Testis (tissue), 3 donors: ENCODE data around the gene MYRFL. TPM values are rescaled to one million over a fixed set of nuclear protein-coding genes. Genes with fewer than 3 reads are reported as not detected.
"Not testable (repeated sequence)": the region's sequence is repeated elsewhere in the genome, so short reads cannot be mapped to it uniquely, and the experiment has no call there.

Source experiments
- DNase-seq: peaks from one replicate; pipeline ENCODE4 v3.0.0-alpha.2; 2019
- H3K27ac ChIP-seq, 2 donors: fragments of 200-600 bp; sonication (generic); one replicate each; pipeline ENCODE4 v1.5.1; 2019
- H3K27me3 ChIP-seq: fragments of 200-600 bp; sonication (generic); one replicate; pipeline ENCODE4 v1.5.1; 2019
- H3K36me3 ChIP-seq: fragments of 200-600 bp; sonication (generic); one replicate; pipeline ENCODE4 v1.5.1; 2017; ENCODE audit warnings: low read depth; ENCODE audit errors: missing control alignments
- H3K4me1 ChIP-seq: fragments of 200-600 bp; sonication (generic); one replicate; pipeline ENCODE4 v1.5.1; 2019
- H3K4me3 ChIP-seq, 2 donors: fragments of 200-600 bp; sonication (generic); one replicate each; pipeline ENCODE4 v1.5.1; 2017 to 2019
- H3K9me3 ChIP-seq: fragments of 200-600 bp; sonication (generic); one replicate; pipeline ENCODE4 v1.5.1; 2017
- CTCF ChIP-seq, 3 experiments: fragments of 450-650 bp in 2 of 3; fragments of 200-600 bp in 1 of 3; sonication (generic) in 1 of 3; IDR thresholded peaks; one replicate each; pipeline ENCODE4 v1.5.1; 2016 to 2019; ENCODE audit warnings: antibody characterized with exemption in 3 of 3, mild to moderate bottlenecking in 2 of 3, moderate library complexity in 1 of 3
- POLR2A ChIP-seq: fragments of 450-650 bp; IDR thresholded peaks from one replicate; pipeline ENCODE4 v1.6.1; 2017; ENCODE audit warnings: antibody characterized with exemption, mild to moderate bottlenecking, moderate library complexity
- WGBS, 2 donors: methylation state at CpG; one replicate each; pipeline ENCODE4 v1.1.5; 2018; 5-methylcytosine and 5-hydroxymethylcytosine counted together
- intact Hi-C: fragments of 100-400 bp; cut with DNase I; formaldehyde crosslinking; loops from one replicate; pipeline ENCODE4 v1.15.1; 2023; ENCODE audit warnings: low total_unique reads
- polyA plus RNA-seq: library from polyadenylated mRNA; stranded (reverse); fragments of 350-450 nt; fragmentation: Illumina TruSeq; extraction: RNeasy Lipid Tissue Mini Kit (QIAGEN cat#74804); gene quantifications from one replicate; pipeline ENCODE4 v1.2.3, GENCODE V29; 2014; ENCODE audit warnings: low read depth, low replicate concordance; ENCODE audit not compliant: insufficient read depth
- total RNA-seq, 2 donors: library from RNA; depleted of rRNA; stranded (reverse); fragments of >200 nt; gene quantifications; one replicate each; pipeline ENCODE4 v1.2.3, GENCODE V29; 2016

MYRFL gene
- total and polyA plus RNA-seq, 3 donors from 2014 or later, result 0.87 to 8.0 (median 1.0) TPM

DNA sequence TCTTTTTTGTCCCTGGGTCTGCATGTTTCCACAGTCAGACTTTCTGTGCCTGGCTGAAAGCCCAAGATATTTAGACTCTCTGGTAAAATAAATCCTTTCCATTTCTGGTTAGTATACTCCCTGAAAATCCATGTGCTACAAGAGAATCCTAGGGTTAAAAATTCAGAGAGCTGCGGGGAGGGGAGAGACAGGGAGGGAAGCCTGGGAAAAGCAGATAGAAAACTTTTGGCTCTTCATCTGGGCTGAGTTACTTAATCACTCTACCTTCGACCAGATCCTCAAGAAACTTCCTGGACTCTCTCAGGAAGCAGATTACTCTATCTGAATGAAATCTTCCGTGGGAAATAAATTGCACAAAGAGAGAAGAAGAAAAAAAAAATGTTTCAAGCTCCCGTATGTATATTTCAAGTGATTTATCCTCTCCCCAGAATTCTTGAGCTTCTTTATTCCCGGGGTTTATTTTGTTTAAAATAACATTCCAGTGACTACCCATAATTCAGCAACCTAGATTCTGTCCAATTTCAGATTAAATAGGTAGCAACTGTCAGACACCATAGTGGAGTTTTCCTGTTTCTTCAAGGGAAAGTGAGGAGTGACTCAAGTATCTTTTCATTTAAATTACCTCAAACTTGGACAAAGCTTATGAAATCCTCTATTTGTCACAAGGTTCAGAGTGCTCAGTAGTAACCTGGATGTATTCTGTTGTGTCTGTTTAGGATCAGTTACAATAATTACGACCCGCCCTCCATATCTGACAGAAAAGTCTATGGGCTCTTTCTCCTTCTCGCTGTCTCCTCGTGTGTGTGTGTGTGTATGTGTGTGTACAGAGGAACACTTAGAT lies 163.7 kb downstream of the MYRFL start:
- H3K36me3 ChIP-seq, result no peaks in the 10 kb centered on the region
- TF ChIP-seq CTCF (IDR thresholded peaks at IDR 0.05) (no peak), POLR2A (no peak)
- intact Hi-C loops, result no loop called here
- no peak overlapping the region for H3K27ac ChIP-seq
- WGBS, 2 donors, result 44 to 46% methylated on average over 9 of the region's 9 CpGs
- H3K4me3 ChIP-seq, result no peak overlapping the region
- H3K4me1 ChIP-seq, result peaks cover 3% of the 10 kb centered on the region
- no peaks in the 10 kb centered on the region for H3K27me3 ChIP-seq
- no peak for DNase-seq
- H3K9me3 ChIP-seq, result no peaks in the 10 kb centered on the region

- Histone ChIP-seq H3K27ac (no peak overlapping the region), H3K36me3 (no peaks in the 10 kb centered on the region), H3K4me3 (no peak overlapping the region), H3K4me1 (peaks cover 3% of the 10 kb centered on the region), H3K9me3 (no peaks in the 10 kb centered on the region), H3K27me3 (no peaks in the 10 kb centered on the region)
- WGBS, 2 donors, result 91 to 94% methylated on average over 6 of the region's 6 CpGs
- no peak for TF ChIP-seq POLR2A
- no peak for TF ChIP-seq CTCF (IDR thresholded peaks at IDR 0.05)
- intact Hi-C loops, result no loop called here
- DNase-seq, result no peak
Observed at GRCh38 chr12:69991690-69992288, 166.8 kb downstream of the MYRFL start.

GRCh38 chr12:69993433-69993832 lies 168.4 kb downstream of the MYRFL start:
- H3K4me1 ChIP-seq, result peaks cover 3% of the 10 kb centered on the region
- 50 to 66% methylated on average over 1 of the region's 1 CpG for WGBS, 2 donors
- H3K27ac ChIP-seq, result no peak overlapping the region
- TF ChIP-seq CTCF (IDR thresholded peaks at IDR 0.05) (no peak), POLR2A (no peak)
- H3K36me3 ChIP-seq, result no peaks in the 10 kb centered on the region
- no peak overlapping the region for H3K4me3 ChIP-seq
- DNase-seq, result no peak
- intact Hi-C loops, result no loop called here
- H3K9me3 ChIP-seq, result no peaks in the 10 kb centered on the region
- H3K27me3 ChIP-seq, result no peaks in the 10 kb centered on the region

- DNase-seq, H3K9me3 ChIP-seq, H3K4me1 ChIP-seq, H3K27ac ChIP-seq, H3K36me3 ChIP-seq, H3K27me3 ChIP-seq, H3K4me3 ChIP-seq, intact Hi-C loops: not testable (repeated sequence)
- 81 to 83% methylated on average over 7 of the region's 7 CpGs for WGBS, 2 donors
Observed at GRCh38 chr12:69994086-69994485, 169.1 kb downstream of the MYRFL start.

- peak; percentile 75 for DNase-seq
- H3K4me1 ChIP-seq, result no peaks in the 10 kb centered on the region
- TF ChIP-seq POLR2A, result no peak
- no peak for TF ChIP-seq CTCF (IDR thresholded peaks at IDR 0.05)
- no peaks in the 10 kb centered on the region for H3K27me3 ChIP-seq
- H3K9me3 ChIP-seq, result no peaks in the 10 kb centered on the region
- WGBS, 2 donors, result 17 to 29% methylated on average over 6 of the region's 6 CpGs
- H3K27ac ChIP-seq, result no peak overlapping the region
- intact Hi-C loops, result no loop called here
- no peak overlapping the region for H3K4me3 ChIP-seq
- no peaks in the 10 kb centered on the region for H3K36me3 ChIP-seq
Observed at GRCh38 chr12:69994724-69995173, 169.7 kb downstream of the MYRFL start.
